ENCODE results near the gene SLC9A8. TPM values are rescaled to one million over a fixed set of nuclear protein-coding genes. Genes with fewer than 3 reads are reported as not detected.
A peak's percentile ranks its signal among the peaks of the same experiment; 100 is the strongest.

SLC9A8 gene
- total RNA-seq, 2 experiments from 2014 or later: 9.4 to 11.3 TPM

DNA sequence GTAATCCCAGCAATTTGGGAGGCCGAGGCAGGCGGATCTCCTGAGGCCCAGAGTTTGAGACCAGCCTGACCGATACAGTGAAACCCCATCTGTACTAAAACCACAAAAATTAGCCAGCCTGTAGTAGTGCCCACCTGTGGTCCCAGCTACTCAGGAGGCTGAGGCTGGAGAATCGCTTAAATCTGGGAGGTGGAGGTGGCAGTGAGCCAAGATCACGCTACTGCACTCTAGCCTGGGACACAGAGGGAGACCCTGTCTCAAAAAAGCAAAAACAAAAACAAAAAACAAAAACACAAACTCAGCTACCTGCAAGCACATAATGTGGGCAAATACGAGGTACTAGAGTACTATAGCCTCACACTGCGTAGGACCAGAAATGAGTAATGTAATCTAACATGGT, 106.4 kb downstream of the SLC9A8 start:
- Mint-ChIP-seq H3K9me3 (no peaks in the 10 kb centered on the region), H3K27me3 (no peaks in the 10 kb centered on the region), H3K4me1 (ENCODE audit: low read depth) (peaks cover 16% of the 10 kb centered on the region), H3K27ac (no peak overlapping the region), H3K4me3 (no peak overlapping the region), H3K36me3 (ENCODE audit: low read depth) (no peaks in the 10 kb centered on the region)
- intact Hi-C loops (cut with micrococcal nuclease): no loop called here
- ChIA-PET POLR2A (interaction anchor here (1.2 kb wide), 1 partner anchor 18 kb away, joined by 4 read pairs; no protein-coding TSS in a partner anchor), CTCF (interaction anchor here (0.5 kb wide), 1 partner anchor 192 kb away, joined by 3 read pairs; no protein-coding TSS in a partner anchor)
- TF ChIP-seq, protein P1, sequence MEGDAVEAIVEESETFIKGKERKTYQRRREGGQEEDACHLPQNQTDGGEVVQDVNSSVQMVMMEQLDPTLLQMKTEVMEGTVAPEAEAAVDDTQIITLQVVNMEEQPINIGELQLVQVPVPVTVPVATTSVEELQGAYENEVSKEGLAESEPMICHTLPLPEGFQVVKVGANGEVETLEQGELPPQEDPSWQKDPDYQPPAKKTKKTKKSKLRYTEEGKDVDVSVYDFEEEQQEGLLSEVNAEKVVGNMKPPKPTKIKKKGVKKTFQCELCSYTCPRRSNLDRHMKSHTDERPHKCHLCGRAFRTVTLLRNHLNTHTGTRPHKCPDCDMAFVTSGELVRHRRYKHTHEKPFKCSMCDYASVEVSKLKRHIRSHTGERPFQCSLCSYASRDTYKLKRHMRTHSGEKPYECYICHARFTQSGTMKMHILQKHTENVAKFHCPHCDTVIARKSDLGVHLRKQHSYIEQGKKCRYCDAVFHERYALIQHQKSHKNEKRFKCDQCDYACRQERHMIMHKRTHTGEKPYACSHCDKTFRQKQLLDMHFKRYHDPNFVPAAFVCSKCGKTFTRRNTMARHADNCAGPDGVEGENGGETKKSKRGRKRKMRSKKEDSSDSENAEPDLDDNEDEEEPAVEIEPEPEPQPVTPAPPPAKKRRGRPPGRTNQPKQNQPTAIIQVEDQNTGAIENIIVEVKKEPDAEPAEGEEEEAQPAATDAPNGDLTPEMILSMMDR (IDR thresholded peaks at IDR 0.05): no peak
- no peak for ATAC-seq
- no peak for DNase-seq

DNA sequence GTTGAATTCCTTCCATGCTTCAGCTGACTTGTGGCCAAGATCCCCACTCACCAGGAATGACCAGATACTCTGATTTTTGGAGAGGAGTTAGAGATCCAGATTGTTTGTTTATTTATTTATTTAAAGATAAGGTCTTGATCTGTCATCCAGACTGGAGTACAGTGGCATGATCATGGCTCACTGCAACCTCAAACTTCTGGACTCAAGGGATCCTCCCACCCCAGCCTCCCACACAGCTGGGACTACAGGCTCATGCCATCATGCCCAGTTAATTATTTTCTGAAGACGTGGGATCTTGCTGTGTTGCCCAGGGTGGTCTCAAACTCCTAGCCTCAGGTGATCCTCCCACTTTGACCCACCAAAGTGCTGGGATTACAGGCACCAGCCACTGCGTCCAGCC, 106.8 kb downstream of the SLC9A8 start:
- ChIA-PET CTCF (no interaction called here), POLR2A (interaction anchor here (1.2 kb wide), 1 partner anchor 18 kb away, joined by 4 read pairs; no protein-coding TSS in a partner anchor)
- Mint-ChIP-seq H3K4me1 (ENCODE audit: low read depth) (peaks cover 12% of the 10 kb centered on the region), H3K4me3 (no peak overlapping the region), H3K36me3 (ENCODE audit: low read depth) (no peaks in the 10 kb centered on the region), H3K27me3 (no peaks in the 10 kb centered on the region), H3K27ac (no peak overlapping the region), H3K9me3 (no peaks in the 10 kb centered on the region)
- no peak for DNase-seq
- TF ChIP-seq, protein P1 (IDR thresholded peaks at IDR 0.05): no peak
- ATAC-seq: no peak
- intact Hi-C loops (cut with micrococcal nuclease): no loop called here

- no peaks in the 10 kb centered on the region for H3K9me3 Mint-ChIP-seq
- POLR2A ChIA-PET: no interaction called here
- TF ChIP-seq, protein P1 (IDR thresholded peaks at IDR 0.05): no peak
- no peak for DNase-seq
- no peaks in the 10 kb centered on the region for H3K36me3 Mint-ChIP-seq (ENCODE audit: low read depth)
- no peaks in the 10 kb centered on the region for H3K27me3 Mint-ChIP-seq
- intact Hi-C loops (cut with micrococcal nuclease): loop anchor here (10.0 kb wide), 1 partner anchor 309 kb away; no protein-coding TSS in a partner anchor
- no peak overlapping the region for H3K27ac Mint-ChIP-seq
- CTCF ChIA-PET: interaction anchor here (1.1 to 1.3 kb wide), 2 partner anchors 147 to 316 kb away, joined by 3 to 4 read pairs; no protein-coding TSS in a partner anchor
- ATAC-seq: no peak
- no peak overlapping the region for H3K4me3 Mint-ChIP-seq
- H3K4me1 Mint-ChIP-seq (ENCODE audit: low read depth): peaks cover 8% of the 10 kb centered on the region
Observed at GRCh38 chr20:49924247-49924646, 111.6 kb downstream of the SLC9A8 start.

GRCh38 chr20:49925901-49926454, 113.3 kb downstream of the SLC9A8 start:
- no peaks in the 10 kb centered on the region for H3K36me3 Mint-ChIP-seq (ENCODE audit: low read depth)
- intact Hi-C loops (cut with micrococcal nuclease): loop anchor here (10.0 kb wide), 1 partner anchor 311 kb away; no protein-coding TSS in a partner anchor
- TF ChIP-seq, protein P1 (IDR thresholded peaks at IDR 0.05): no peak
- H3K4me3 Mint-ChIP-seq: no peak overlapping the region
- no peak overlapping the region for H3K27ac Mint-ChIP-seq
- H3K4me1 Mint-ChIP-seq (ENCODE audit: low read depth): peaks cover 8% of the 10 kb centered on the region
- POLR2A ChIA-PET: no interaction called here
- CTCF ChIA-PET: no interaction called here
- ATAC-seq (no peak), DNase-seq (no peak)
- H3K9me3 Mint-ChIP-seq: no peaks in the 10 kb centered on the region
- H3K27me3 Mint-ChIP-seq: no peaks in the 10 kb centered on the region

DNA sequence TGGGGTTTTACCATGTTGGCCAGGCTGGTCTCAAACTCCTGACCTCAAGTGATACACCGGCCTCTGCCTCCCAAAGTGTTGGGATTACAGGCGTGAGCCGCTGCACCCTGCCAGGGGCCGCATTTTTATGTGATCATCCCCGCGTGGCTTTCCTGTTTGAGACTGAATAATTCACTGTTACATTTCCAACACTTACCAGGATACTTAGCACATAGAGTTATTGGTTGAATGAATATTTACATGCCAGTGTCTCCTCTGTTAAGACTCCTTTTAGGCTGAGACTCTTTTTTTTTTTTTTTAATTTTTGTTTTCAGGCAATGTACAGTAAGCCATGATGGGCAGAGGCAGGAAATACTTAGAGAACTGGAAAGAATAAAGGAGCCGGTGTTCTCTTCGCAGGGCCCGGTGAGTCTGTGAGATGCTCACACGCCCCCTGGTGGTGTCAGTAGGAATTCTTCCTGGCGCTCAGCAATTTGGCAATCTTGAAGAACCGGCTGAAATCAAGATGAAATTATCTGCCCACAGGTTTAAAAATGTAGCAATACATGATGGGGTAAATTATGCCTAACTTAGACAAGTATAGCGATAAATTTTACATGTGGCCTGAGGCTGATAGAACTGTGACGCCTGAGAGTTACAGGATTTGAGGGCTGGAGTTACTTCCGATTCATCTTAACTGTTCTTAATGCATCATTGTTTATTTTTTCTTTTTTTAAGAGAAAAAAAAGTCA, 115.9 kb downstream of the SLC9A8 start:
- peak overlapping the region; percentile 64 for H3K27ac Mint-ChIP-seq
- H3K36me3 Mint-ChIP-seq (ENCODE audit: low read depth): no peaks in the 10 kb centered on the region
- TF ChIP-seq, protein P1 (IDR thresholded peaks at IDR 0.05): peak; percentile 96
- ChIA-PET CTCF (interaction anchor here (1.0 to 2.8 kb wide), 5 partner anchors 12 to 317 kb away, joined by 3 to 8 read pairs (median 3); no protein-coding TSS in a partner anchor), POLR2A (no interaction called here)
- H3K9me3 Mint-ChIP-seq: no peaks in the 10 kb centered on the region
- ATAC-seq (peak; percentile 98), DNase-seq (peak; percentile 91)
- peaks cover 8% of the 10 kb centered on the region for H3K4me1 Mint-ChIP-seq (ENCODE audit: low read depth)
- no peaks in the 10 kb centered on the region for H3K27me3 Mint-ChIP-seq
- no peak overlapping the region for H3K4me3 Mint-ChIP-seq
- intact Hi-C loops (cut with micrococcal nuclease): loop anchor here (10.0 kb wide), 1 partner anchor 314 kb away; no protein-coding TSS in a partner anchor

Data from activated CD8-positive, alpha-beta T cell treated with anti-CD3 and anti-CD28 coated beads for 36 hours (primary cell).